ENCODE data around the gene SEMA3A. TPM values are rescaled to one million over a fixed set of nuclear protein-coding genes. Genes with fewer than 3 reads are reported as not detected.
"Not testable (repeated sequence)": the region's sequence is repeated elsewhere in the genome, so short reads cannot be mapped to it uniquely, and the experiment has no call there.

Gene SEMA3A
- total RNA-seq, 1 experiment from 2014 or later = 14.2 TPM

GRCh38 chr7:84152995-84153394 is 41.6 kb downstream of the SEMA3A start:
- H3K9me2 ChIP-seq (ENCODE audit: insufficient read depth) = no peaks in the 10 kb centered on the region
- DNase-seq (ENCODE audit: low read depth, low spot score) = no peak
- no peak overlapping the region for H3K9ac ChIP-seq (ENCODE audit: low read length)
- no peak overlapping the region for H2AFZ ChIP-seq (ENCODE audit: low read depth, low read length, poor library complexity, severe bottlenecking)
- no peaks in the 10 kb centered on the region for H3K9me3 ChIP-seq (ENCODE audit: control insufficient read depth in 1 of 2, insufficient read depth in 1 of 2, low read depth in 1 of 2, low read length in 2 of 2)
- ChIA-PET RAD21 (ENCODE audit: low non-redundant PET in 1 of 2, low total read pairs in 2 of 2, uncharacterized antibody in 2 of 2, unreplicated experiment in 2 of 2) (no interaction called here), CTCF (no interaction called here), POLR2A (no interaction called here)
- H3K27me3 ChIP-seq (ENCODE audit: insufficient read depth, low read length) = no peaks in the 10 kb centered on the region
- H3K4me2 ChIP-seq (ENCODE audit: low read length) = no peak overlapping the region
- H3K4me1 ChIP-seq (ENCODE audit: control insufficient read depth in 1 of 2, insufficient read depth in 2 of 2, low read length in 2 of 2) = peaks cover 0 to 8% of the 10 kb centered on the region in 2 experiments; a peak in 1 of 4 replicates
- TF ChIP-seq, protein P1, sequence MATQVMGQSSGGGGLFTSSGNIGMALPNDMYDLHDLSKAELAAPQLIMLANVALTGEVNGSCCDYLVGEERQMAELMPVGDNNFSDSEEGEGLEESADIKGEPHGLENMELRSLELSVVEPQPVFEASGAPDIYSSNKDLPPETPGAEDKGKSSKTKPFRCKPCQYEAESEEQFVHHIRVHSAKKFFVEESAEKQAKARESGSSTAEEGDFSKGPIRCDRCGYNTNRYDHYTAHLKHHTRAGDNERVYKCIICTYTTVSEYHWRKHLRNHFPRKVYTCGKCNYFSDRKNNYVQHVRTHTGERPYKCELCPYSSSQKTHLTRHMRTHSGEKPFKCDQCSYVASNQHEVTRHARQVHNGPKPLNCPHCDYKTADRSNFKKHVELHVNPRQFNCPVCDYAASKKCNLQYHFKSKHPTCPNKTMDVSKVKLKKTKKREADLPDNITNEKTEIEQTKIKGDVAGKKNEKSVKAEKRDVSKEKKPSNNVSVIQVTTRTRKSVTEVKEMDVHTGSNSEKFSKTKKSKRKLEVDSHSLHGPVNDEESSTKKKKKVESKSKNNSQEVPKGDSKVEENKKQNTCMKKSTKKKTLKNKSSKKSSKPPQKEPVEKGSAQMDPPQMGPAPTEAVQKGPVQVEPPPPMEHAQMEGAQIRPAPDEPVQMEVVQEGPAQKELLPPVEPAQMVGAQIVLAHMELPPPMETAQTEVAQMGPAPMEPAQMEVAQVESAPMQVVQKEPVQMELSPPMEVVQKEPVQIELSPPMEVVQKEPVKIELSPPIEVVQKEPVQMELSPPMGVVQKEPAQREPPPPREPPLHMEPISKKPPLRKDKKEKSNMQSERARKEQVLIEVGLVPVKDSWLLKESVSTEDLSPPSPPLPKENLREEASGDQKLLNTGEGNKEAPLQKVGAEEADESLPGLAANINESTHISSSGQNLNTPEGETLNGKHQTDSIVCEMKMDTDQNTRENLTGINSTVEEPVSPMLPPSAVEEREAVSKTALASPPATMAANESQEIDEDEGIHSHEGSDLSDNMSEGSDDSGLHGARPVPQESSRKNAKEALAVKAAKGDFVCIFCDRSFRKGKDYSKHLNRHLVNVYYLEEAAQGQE (IDR thresholded peaks at IDR 0.05; ENCODE audit: low read depth) = no peak
- TF ChIP-seq, protein P2, sequence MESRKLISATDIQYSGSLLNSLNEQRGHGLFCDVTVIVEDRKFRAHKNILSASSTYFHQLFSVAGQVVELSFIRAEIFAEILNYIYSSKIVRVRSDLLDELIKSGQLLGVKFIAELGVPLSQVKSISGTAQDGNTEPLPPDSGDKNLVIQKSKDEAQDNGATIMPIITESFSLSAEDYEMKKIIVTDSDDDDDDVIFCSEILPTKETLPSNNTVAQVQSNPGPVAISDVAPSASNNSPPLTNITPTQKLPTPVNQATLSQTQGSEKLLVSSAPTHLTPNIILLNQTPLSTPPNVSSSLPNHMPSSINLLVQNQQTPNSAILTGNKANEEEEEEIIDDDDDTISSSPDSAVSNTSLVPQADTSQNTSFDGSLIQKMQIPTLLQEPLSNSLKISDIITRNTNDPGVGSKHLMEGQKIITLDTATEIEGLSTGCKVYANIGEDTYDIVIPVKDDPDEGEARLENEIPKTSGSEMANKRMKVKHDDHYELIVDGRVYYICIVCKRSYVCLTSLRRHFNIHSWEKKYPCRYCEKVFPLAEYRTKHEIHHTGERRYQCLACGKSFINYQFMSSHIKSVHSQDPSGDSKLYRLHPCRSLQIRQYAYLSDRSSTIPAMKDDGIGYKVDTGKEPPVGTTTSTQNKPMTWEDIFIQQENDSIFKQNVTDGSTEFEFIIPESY (IDR thresholded peaks at IDR 0.05; ENCODE audit: extremely low read depth, insufficient replicate concordance, low read length) = no peak
- no peak for TF ChIP-seq POLR2A (IDR thresholded peaks at IDR 0.05; ENCODE audit: borderline replicate concordance, extremely low read depth, insufficient read depth, insufficient read length)
- no peak for TF ChIP-seq ZFX (IDR thresholded peaks at IDR 0.05)
- no peak for TF ChIP-seq POLR2AphosphoS5 (IDR thresholded peaks at IDR 0.05; ENCODE audit: low read depth, low read length)
- TF ChIP-seq RAD21 (IDR thresholded peaks at IDR 0.05; ENCODE audit: low read depth) = no peak
- no peak overlapping the region for H3K4me3 ChIP-seq (replicated peaks in 1 of 2; ENCODE audit: low read depth in 1 of 2, low read length in 2 of 2)
- no peaks in the 10 kb centered on the region for H4K20me1 ChIP-seq (ENCODE audit: insufficient read depth)
- intact Hi-C loops (cut with micrococcal nuclease) = no loop called here
- no peak for ATAC-seq
- BruUV-seq (replicated peaks) = no TSS peak
- H3K79me2 ChIP-seq (ENCODE audit: insufficient read depth, low read length) = no peaks in the 10 kb centered on the region
- H3K27ac ChIP-seq (ENCODE audit: low read depth, low read length) = no peak overlapping the region
- no peaks in the 10 kb centered on the region for H3K36me3 ChIP-seq (ENCODE audit: control insufficient read depth in 1 of 2, insufficient read depth in 2 of 2, low read length in 2 of 2)

- intact Hi-C loops (cut with micrococcal nuclease); H3K79me2 ChIP-seq (ENCODE audit: insufficient read depth, low read length); H4K20me1 ChIP-seq (ENCODE audit: insufficient read depth); H3K36me3 ChIP-seq (ENCODE audit: control insufficient read depth in 1 of 2, insufficient read depth in 2 of 2, low read length in 2 of 2); BruUV-seq (replicated peaks); CTCF ChIA-PET; POLR2A ChIA-PET; H3K9me3 ChIP-seq (ENCODE audit: control insufficient read depth in 1 of 2, insufficient read depth in 1 of 2, low read depth in 1 of 2, low read length in 2 of 2); H3K4me1 ChIP-seq (ENCODE audit: control insufficient read depth in 1 of 2, insufficient read depth in 2 of 2, low read length in 2 of 2); DNase-seq (ENCODE audit: low read depth, low spot score); H3K27ac ChIP-seq (ENCODE audit: low read depth, low read length); H2AFZ ChIP-seq (ENCODE audit: low read depth, low read length, poor library complexity, severe bottlenecking); H3K9ac ChIP-seq (ENCODE audit: low read length); ATAC-seq; H3K27me3 ChIP-seq (ENCODE audit: insufficient read depth, low read length); H3K4me2 ChIP-seq (ENCODE audit: low read length); H3K9me2 ChIP-seq (ENCODE audit: insufficient read depth); RAD21 ChIA-PET (ENCODE audit: low non-redundant PET in 1 of 2, low total read pairs in 2 of 2, uncharacterized antibody in 2 of 2, unreplicated experiment in 2 of 2); H3K4me3 ChIP-seq (replicated peaks in 1 of 2; ENCODE audit: low read depth in 1 of 2, low read length in 2 of 2): not testable (repeated sequence)
Observed at GRCh38 chr7:84150370-84150769, 44.2 kb downstream of the SEMA3A start.
